Upper lobe of left lung (tissue), 6 donors: ENCODE results near the gene PXN. TPM values are rescaled to one million over a fixed set of nuclear protein-coding genes. Genes with fewer than 3 reads are reported as not detected.
"Not testable (repeated sequence)": the region's sequence is repeated elsewhere in the genome, so short reads cannot be mapped to it uniquely, and the experiment has no call there.

ENCODE experiments used
- ATAC-seq, 2 donors: fragments of 200-7000 bp; cut with Tn5 transposase; one replicate each; pipeline ENCODE4 v1.9.1; 2022; ENCODE audit warnings: mild to moderate bottlenecking in 2 of 2, moderate library complexity in 2 of 2; ENCODE audit not compliant: low FRiP score in 2 of 2
- DNase-seq, 2 donors: peaks; one replicate each; pipeline ENCODE4 v3.0.0-alpha.2; 2019 to 2020
- H3K27ac ChIP-seq, 4 donors: fragments of 200-600 bp; sonication (generic); one replicate each; pipeline ENCODE4 v1.5.1; 2016 to 2019
- H3K27me3 ChIP-seq, 4 donors: fragments of 200-600 bp; sonication (generic); one replicate each; pipeline ENCODE4 v1.5.1; 2017 to 2019
- H3K36me3 ChIP-seq, 4 donors: fragments of 200-600 bp; sonication (generic); one replicate each; pipeline ENCODE4 v1.5.1; 2016 to 2019
- H3K4me1 ChIP-seq, 4 donors: fragments of 200-600 bp; sonication (generic); one replicate each; pipeline ENCODE4 v1.5.1; 2018 to 2019
- H3K4me3 ChIP-seq, 4 donors: fragments of 200-600 bp; sonication (generic); one replicate each; pipeline ENCODE4 v1.5.1; 2017 to 2019; ENCODE audit warnings: mild to moderate bottlenecking in 2 of 4, moderate library complexity in 1 of 4
- H3K9me3 ChIP-seq, 4 donors: fragments of 200-600 bp; sonication (generic); one replicate each; pipeline ENCODE4 v1.5.1; 2018 to 2019
- CTCF ChIP-seq, 6 experiments: fragments of 450-650 bp in 4 of 6; fragments of 200-600 bp in 2 of 6; sonication (generic) in 2 of 6; IDR thresholded peaks; one replicate each; pipeline ENCODE4 v1.5.1; 2016 to 2019; ENCODE audit warnings: antibody characterized with exemption in 6 of 6
- EP300 ChIP-seq, 4 donors: sonication (generic); formaldehyde crosslinking; IDR thresholded peaks; one replicate each; pipeline ENCODE4 v1.5.1; 2017; ENCODE audit warnings: antibody characterized with exemption in 4 of 4, control low read depth in 2 of 4
- POLR2A ChIP-seq, 4 donors: fragments of 450-650 bp; IDR thresholded peaks; one replicate each; pipeline ENCODE4 v1.5.1; 2016 to 2017; ENCODE audit warnings: antibody characterized with exemption in 4 of 4, mild to moderate bottlenecking in 2 of 4
- POLR2AphosphoS5 ChIP-seq, 2 donors: sonication (generic); formaldehyde crosslinking; IDR thresholded peaks; one replicate each; pipeline ENCODE4 v1.5.1; 2017; ENCODE audit warnings: antibody characterized with exemption in 2 of 2
- WGBS, 2 donors: methylation state at CpG; one replicate each; pipeline ENCODE4 v1.1.5; 2017 to 2018; 5-methylcytosine and 5-hydroxymethylcytosine counted together
- total RNA-seq, 6 donors: library from RNA; depleted of rRNA in 4 of 6; stranded (reverse); fragments of >200 nt in 4 of 6; gene quantifications; one replicate each; pipeline versions ENCODE4 v1.1.0 to v1.2.1, GENCODE V29; 2016 to 2021
- donor health status: DM: no; HTN: no; CAD: no; lungs with moderate emphysema.
- donor health status: DM: no; HTN: yes; CAD: no; lungs with severe emphysema.

PXN gene
- total RNA-seq, 6 donors from 2014 or later = 67.8 to 210 (median 116) TPM

DNA sequence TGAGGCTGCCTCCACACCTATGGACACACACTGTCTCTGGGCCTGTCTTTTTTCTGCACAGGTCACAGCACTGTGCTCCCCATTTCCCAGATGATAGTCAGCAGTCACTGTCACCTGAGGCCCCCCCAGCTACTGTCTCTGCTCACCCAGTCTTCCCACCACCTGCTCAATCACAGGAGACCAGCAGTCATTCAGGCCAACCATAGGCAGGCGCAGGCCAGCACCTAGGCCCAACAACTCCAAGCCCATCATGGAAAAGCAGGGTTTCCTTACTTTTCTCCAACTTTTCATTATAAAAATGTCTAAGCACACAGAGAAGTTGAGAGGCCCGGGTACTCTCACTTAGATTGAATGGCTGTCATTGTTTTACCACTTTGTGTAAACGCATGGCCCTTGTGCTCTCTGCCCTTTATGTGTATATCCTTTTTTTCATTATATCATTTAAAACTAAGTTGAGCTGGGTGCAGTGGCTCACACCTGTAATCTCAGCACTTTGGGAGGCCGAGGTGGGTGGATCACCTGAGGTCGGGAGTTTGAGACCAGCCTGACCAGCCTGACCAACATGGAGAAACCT lies 7.1 kb downstream of the PXN start:
- Histone ChIP-seq H3K27me3 (no peaks in the 10 kb centered on the region), H3K9me3 (no peaks in the 10 kb centered on the region), H3K4me3 (no peak overlapping the region), H3K27ac (peak overlapping the region in 3 of 4 donors; percentile 62 to 95 (median 89)), H3K36me3 (peaks cover 0 to 6% (median 2%) of the 10 kb centered on the region in 4 donors), H3K4me1 (peaks cover 87 to 100% (median 95%) of the 10 kb centered on the region in 4 donors)
- no peak for ATAC-seq
- 77 to 81% methylated on average over 5 of the region's 5 CpGs for WGBS, 2 donors
- DNase-seq = no peak
- no peak for TF ChIP-seq CTCF (IDR thresholded peaks at IDR 0.05)
- no peak for TF ChIP-seq POLR2AphosphoS5 (IDR thresholded peaks at IDR 0.05)
- TF ChIP-seq POLR2A (IDR thresholded peaks at IDR 0.05) = no peak
- TF ChIP-seq EP300 (IDR thresholded peaks at IDR 0.05) = no peak

DNA sequence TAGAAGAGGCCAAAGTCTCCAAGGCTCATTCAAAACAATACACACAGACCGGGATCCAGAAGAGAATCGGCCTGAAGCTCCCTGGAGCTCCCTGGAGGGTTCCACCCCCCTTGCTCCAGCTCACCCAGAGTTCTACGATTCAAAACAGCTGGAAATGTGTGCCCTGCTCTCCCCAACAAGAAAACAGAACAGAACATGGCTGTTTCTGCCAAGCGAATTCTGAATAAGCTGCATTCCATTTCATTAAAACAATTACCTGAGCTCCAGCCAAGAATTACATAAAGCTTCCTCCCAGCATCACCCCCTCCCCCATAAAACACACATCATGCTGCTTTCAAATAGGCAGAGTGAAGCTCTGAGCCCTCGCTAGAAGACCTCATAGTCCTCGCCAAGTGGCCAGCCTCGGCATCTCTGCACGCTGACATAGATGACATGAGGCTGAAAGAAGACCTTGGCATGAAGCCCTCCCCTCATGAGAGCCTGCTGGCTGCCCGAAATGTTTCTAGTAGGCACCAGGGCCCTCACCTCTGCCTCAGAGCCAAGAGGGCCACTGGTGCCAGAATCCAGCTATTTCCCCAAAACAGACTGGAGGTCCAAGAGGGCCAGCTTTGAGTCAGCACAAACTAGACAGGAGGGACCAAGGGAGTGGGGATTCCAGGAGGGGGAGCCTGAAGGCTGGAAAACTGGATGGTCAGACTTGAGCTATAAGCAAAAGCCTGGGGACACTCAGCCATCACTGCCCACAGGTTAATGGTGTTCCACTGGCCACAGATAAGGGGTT lies 8.3 kb downstream of the PXN start:
- no peaks in the 10 kb centered on the region for H3K9me3 ChIP-seq
- TF ChIP-seq POLR2AphosphoS5 (IDR thresholded peaks at IDR 0.05) (peak; percentile 29 to 53), CTCF (IDR thresholded peaks at IDR 0.05) (peak in 1 of 6 experiments; percentile 35), POLR2A (IDR thresholded peaks at IDR 0.05) (no peak), EP300 (IDR thresholded peaks at IDR 0.05) (peak in 1 of 4 donors; percentile 32)
- H3K27me3 ChIP-seq = no peaks in the 10 kb centered on the region
- peaks cover 0 to 6% (median 2%) of the 10 kb centered on the region in 4 donors for H3K36me3 ChIP-seq
- WGBS, 2 donors = 34 to 39% methylated on average over 8 to 9 of the region's 9 CpGs
- peak overlapping the region; percentile 82 to 95 (median 86) for H3K27ac ChIP-seq
- peak; percentile 82 to 84 for ATAC-seq
- peaks cover 85 to 100% (median 96%) of the 10 kb centered on the region in 4 donors for H3K4me1 ChIP-seq
- H3K4me3 ChIP-seq = no peak overlapping the region
- no peak for DNase-seq

DNA sequence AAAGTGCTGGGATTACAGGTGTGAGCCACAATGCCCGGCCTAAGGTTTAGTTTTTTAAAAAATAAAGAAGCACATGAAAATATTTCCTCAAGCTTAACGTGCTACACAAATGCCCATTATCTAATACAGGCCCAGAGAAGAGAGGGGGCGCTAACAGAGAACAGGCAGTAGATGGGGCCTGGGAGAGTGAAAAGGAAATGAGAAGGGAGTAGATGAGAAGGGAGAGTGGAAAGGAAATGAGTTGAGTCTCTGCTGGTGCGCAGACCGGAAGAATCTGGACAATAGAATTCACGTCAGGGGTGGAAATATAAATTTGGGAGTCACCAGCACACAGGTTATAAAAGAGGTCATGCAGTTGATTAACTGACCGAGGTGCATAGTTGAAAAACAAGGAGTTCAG lies 10.7 kb downstream of the PXN start:
- no peak overlapping the region for H3K4me3 ChIP-seq
- no peaks in the 10 kb centered on the region for H3K27me3 ChIP-seq
- H3K36me3 ChIP-seq = peaks cover 0 to 6% (median 2%) of the 10 kb centered on the region in 4 donors
- DNase-seq (no peak), ATAC-seq (no peak)
- H3K27ac ChIP-seq = peak overlapping the region; percentile 82 to 95 (median 86)
- WGBS, 2 donors = 62 to 72% methylated on average over 7 of the region's 7 CpGs
- peak in 1 of 4 donors; percentile 40 for TF ChIP-seq EP300 (IDR thresholded peaks at IDR 0.05)
- peak in 1 of 2 donors; percentile 55 for TF ChIP-seq POLR2AphosphoS5 (IDR thresholded peaks at IDR 0.05)
- TF ChIP-seq POLR2A (IDR thresholded peaks at IDR 0.05) = no peak
- TF ChIP-seq CTCF (IDR thresholded peaks at IDR 0.05) = peak in 3 of 6 experiments; percentile 9 to 24 (median 12)
- H3K4me1 ChIP-seq = peaks cover 93 to 100% (median 96%) of the 10 kb centered on the region in 4 donors
- H3K9me3 ChIP-seq = no peaks in the 10 kb centered on the region

DNA sequence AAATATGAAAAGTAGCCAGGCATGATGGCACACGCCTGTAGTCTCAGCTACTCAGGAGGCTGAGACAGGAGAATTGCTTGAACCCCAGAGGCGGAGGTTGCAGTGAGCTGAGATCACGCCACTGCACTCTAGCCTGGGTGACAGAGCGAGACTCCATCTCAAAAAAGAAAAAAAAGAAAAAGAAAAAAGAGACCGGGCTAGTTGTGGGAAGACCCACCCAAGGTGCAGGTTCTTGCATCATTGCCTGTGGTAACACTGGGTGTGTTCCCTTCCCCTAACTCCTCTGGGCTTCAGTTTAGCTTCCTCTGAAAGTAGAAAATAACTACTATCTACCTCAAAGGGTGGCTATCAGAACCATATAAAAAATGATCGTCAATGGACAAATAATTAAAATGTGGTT lies 12.2 kb downstream of the PXN start:
- not testable (repeated sequence) for H3K9me3 ChIP-seq, H3K4me3 ChIP-seq, DNase-seq, H3K36me3 ChIP-seq, H3K27me3 ChIP-seq
- ATAC-seq = peak in 1 of 2 donors; percentile 63
- Histone ChIP-seq H3K27ac (peak overlapping the region; percentile 82 to 95 (median 86)), H3K4me1 (peaks cover 92 to 99% (median 96%) of the 10 kb centered on the region in 4 donors)
- WGBS, 2 donors = 57 to 69% methylated on average over 6 of the region's 6 CpGs
- TF ChIP-seq POLR2AphosphoS5 (IDR thresholded peaks at IDR 0.05) = peak in 1 of 2 donors; percentile 18
